SK-N-SH treated with all-trans-retinoic acid at 6 μM for 48 hours (cell line): ENCODE results near the gene DHH.

Source experiments
- ATAC-seq: fragments of 200-7000 bp; cut with Tn5 transposase; 3 replicates; pipeline ENCODE4 v1.9.1; 2020; ENCODE audit warnings: mild to moderate bottlenecking, moderate library complexity
- ARNTL ChIP-seq: fragments of 450-650 bp; formaldehyde crosslinking; IDR thresholded peaks from 2 replicates; pipeline ENCODE4 v1.5.0; 2020; ENCODE audit warnings: low read depth, mild to moderate bottlenecking, moderate library complexity, borderline replicate concordance
- BACH2 ChIP-seq: fragments of 250-450 bp; sonication (Bioruptor Pico); IDR thresholded peaks from 2 replicates; pipeline ENCODE4 v1.9.0; 2021; ENCODE audit warnings: mild to moderate bottlenecking, borderline replicate concordance
- CREB5 ChIP-seq: fragments of 250-450 bp; sonication (Bioruptor Pico); IDR thresholded peaks from 2 replicates; pipeline ENCODE4 v1.5.1; 2020; ENCODE audit warnings: low read depth, mild to moderate bottlenecking, moderate library complexity
- CSDC2 ChIP-seq: fragments of 250-450 bp; sonication (Bioruptor Pico); IDR thresholded peaks from 2 replicates; pipeline ENCODE4 v1.5.0; 2020; ENCODE audit warnings: mild to moderate bottlenecking, moderate library complexity
- CSRNP3 ChIP-seq: fragments of 250-450 bp; sonication (Bioruptor Pico); IDR thresholded peaks from 2 replicates; pipeline ENCODE4 v1.5.1; 2021; ENCODE audit warnings: mild to moderate bottlenecking, moderate library complexity
- GLIS3 ChIP-seq: fragments of 250-450 bp; sonication (Bioruptor Pico); IDR thresholded peaks from 2 replicates; pipeline ENCODE4 v1.5.0; 2020; ENCODE audit warnings: mild to moderate bottlenecking, moderate library complexity
- ISL1 ChIP-seq: fragments of 250-450 bp; sonication (Bioruptor Pico); IDR thresholded peaks from 2 replicates; pipeline ENCODE4 v2.1.2; 2022; ENCODE audit warnings: mild to moderate bottlenecking, moderate library complexity
- PATZ1 ChIP-seq: fragments of 250-450 bp; sonication (Bioruptor Pico); IDR thresholded peaks from 2 replicates; pipeline ENCODE4 v1.8.0; 2020; ENCODE audit warnings: mild to moderate bottlenecking, moderate library complexity, borderline replicate concordance
- POU6F1 ChIP-seq: fragments of 250-450 bp; sonication (Bioruptor Pico); IDR thresholded peaks from 2 replicates; pipeline ENCODE4 v1.8.0; 2021; ENCODE audit warnings: low read depth, mild to moderate bottlenecking, moderate library complexity, borderline replicate concordance
- PPARA ChIP-seq: fragments of 250-450 bp; sonication (Bioruptor Pico); IDR thresholded peaks from 2 replicates; pipeline ENCODE4 v1.5.0; 2020; ENCODE audit warnings: mild to moderate bottlenecking, borderline replicate concordance
- TOX ChIP-seq: fragments of 250-450 bp; sonication (Bioruptor Pico); IDR thresholded peaks from 2 replicates; pipeline ENCODE4 v1.8.0; 2021; ENCODE audit warnings: mild to moderate bottlenecking, moderate library complexity, borderline replicate concordance
- TSHZ2 ChIP-seq: fragments of 250-450 bp; sonication (Bioruptor Pico); IDR thresholded peaks from 2 replicates; pipeline ENCODE4 v1.5.0; 2020; ENCODE audit warnings: mild to moderate bottlenecking, moderate library complexity
- ZC3H10 ChIP-seq: fragments of 250-450 bp; sonication (Bioruptor Pico); IDR thresholded peaks from 2 replicates; pipeline ENCODE4 v1.5.1; 2021; ENCODE audit warnings: mild to moderate bottlenecking, moderate library complexity
- ZFP30 ChIP-seq: fragments of 450-650 bp; formaldehyde crosslinking; IDR thresholded peaks from 2 replicates; pipeline ENCODE4 v1.5.0; 2022; ENCODE audit warnings: mild to moderate bottlenecking, moderate library complexity
- ZNF565 ChIP-seq: fragments of 450-650 bp; formaldehyde crosslinking; conservative IDR thresholded peaks from 2 replicates; pipeline ENCODE4 v1.5.0; 2020; ENCODE audit warnings: low read depth, mild to moderate bottlenecking, moderate library complexity
- ZNF8 ChIP-seq: fragments of 450-650 bp; formaldehyde crosslinking; IDR thresholded peaks from 2 replicates; pipeline ENCODE4 v1.5.0; 2020; ENCODE audit warnings: mild to moderate bottlenecking, moderate library complexity

DHH gene

GRCh38 chr12:49091836-49092085, 2.8 kb downstream of the DHH start:
- no peak for TF ChIP-seq CREB5 (CRISPR knock-in tag)
- ATAC-seq = no peak

- TF ChIP-seq GLIS3 (no peak), PPARA (no peak), ISL1 (CRISPR knock-in tag) (no peak), TSHZ2 (CRISPR knock-in tag) (no peak), ZFP30 (no peak), ZNF8 (CRISPR knock-in tag) (no peak), CSRNP3 (no peak)
- TF ChIP-seq, all 23 proteins: peak for 0
- ATAC-seq = no peak
These were observed 3.4 kb downstream of the DHH start for GRCh38 chr12:49091056-49091835.

- peak; percentile 36 for ATAC-seq
- TF ChIP-seq TOX (no peak), POU6F1 (CRISPR knock-in tag) (no peak), ZNF8 (CRISPR knock-in tag) (no peak), PATZ1 (CRISPR knock-in tag) (no peak), BACH2 (CRISPR knock-in tag) (no peak), ISL1 (CRISPR knock-in tag) (no peak), ZFP30 (no peak)
These were observed 4.5 kb downstream of the DHH start for GRCh38 chr12:49089821-49090773.

- ATAC-seq = no peak
- no peak for TF ChIP-seq CSRNP3
- TF ChIP-seq ZNF565 (CRISPR knock-in tag) = no peak
- no peak for TF ChIP-seq CREB5 (CRISPR knock-in tag)
- no peak for TF ChIP-seq ZC3H10
- no peak for TF ChIP-seq CSDC2 (CRISPR knock-in tag)
- TF ChIP-seq ARNTL = no peak
- no peak for TF ChIP-seq ISL1 (CRISPR knock-in tag)
- no peak for TF ChIP-seq PPARA
- no peak for TF ChIP-seq PATZ1 (CRISPR knock-in tag)
These were observed 5.7 kb downstream of the DHH start for GRCh38 chr12:49088932-49089330.
